Measurements from ENCODE around the gene TP63.

The TP63 gene

GRCh38 chr3:189897406-189897805, 266.2 kb downstream of the TP63 start:
- TF ChIP-seq CTCF (IDR thresholded peaks at IDR 0.05; ENCODE audit: insufficient read depth, low read length, missing control alignments), result no peak
- no peak overlapping the region for H3K4me3 ChIP-seq (ENCODE audit: low read depth, low read length)
- POLR2A ChIA-PET, result no interaction called here
- CTCF ChIA-PET, result interaction anchor here (0.6 kb wide), 2 partner anchors 12 to 60 kb away, joined by 3 read pairs; no protein-coding TSS in a partner anchor
- no peak for DNase-seq (ENCODE audit: low read depth, low spot score)

- TF ChIP-seq CTCF (IDR thresholded peaks at IDR 0.05; ENCODE audit: insufficient read depth, low read length, missing control alignments), result no peak
- CTCF ChIA-PET, result interaction anchor here (1.1 kb wide), 1 partner anchor 14 kb away, joined by 3 read pairs; no protein-coding TSS in a partner anchor
- POLR2A ChIA-PET, result no interaction called here
- no peak overlapping the region for H3K4me3 ChIP-seq (ENCODE audit: low read depth, low read length)
- no peak for DNase-seq (ENCODE audit: low read depth, low spot score)
Observed at GRCh38 chr3:189898559-189899153, 267.5 kb downstream of the TP63 start.

DNA sequence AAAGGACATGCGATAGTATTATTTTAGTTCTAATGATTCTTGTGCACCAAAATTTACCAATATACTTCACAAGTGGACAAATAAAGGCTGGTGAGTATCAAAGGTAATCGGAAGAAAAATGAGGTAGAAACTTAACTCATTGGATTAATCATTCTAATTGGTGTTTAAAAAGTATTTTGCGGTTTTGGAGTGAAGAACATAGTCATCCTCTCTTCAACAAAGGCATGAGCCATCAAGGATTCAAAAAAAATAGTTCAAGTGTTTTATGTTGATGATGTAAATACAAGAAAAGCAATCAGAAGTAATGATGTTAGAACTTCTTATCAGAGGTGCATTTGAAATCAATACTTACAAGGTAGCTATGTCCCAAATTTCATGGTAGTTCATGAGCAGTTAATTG, 268.0 kb downstream of the TP63 start:
- no peak for TF ChIP-seq CTCF (IDR thresholded peaks at IDR 0.05; ENCODE audit: insufficient read depth, low read length, missing control alignments)
- POLR2A ChIA-PET, result no interaction called here
- no peak for DNase-seq (ENCODE audit: low read depth, low spot score)
- H3K4me3 ChIP-seq (ENCODE audit: low read depth, low read length), result no peak overlapping the region
- CTCF ChIA-PET, result interaction anchor here (1.1 kb wide), 1 partner anchor 13 kb away, joined by 3 read pairs; no protein-coding TSS in a partner anchor

DNA sequence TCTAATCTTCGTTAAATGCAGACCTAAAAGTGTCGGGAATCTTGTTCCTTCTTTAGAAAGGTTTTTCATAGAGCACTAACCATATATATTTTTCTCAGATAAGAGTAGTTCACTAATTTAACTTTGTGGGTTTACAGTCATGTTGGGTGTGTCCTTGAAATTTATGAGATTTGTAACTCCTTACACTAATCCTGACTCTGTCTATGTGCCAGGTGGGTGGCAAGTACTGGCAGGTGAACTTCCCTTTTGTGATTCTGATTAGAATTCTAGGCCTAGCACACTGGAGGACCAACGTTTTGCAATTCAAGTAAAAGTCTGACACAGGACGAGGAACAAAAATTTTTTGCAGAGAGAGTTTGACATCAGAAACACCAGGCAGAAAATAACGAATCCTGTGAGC, 269.4 kb downstream of the TP63 start:
- no peak for DNase-seq (ENCODE audit: low read depth, low spot score)
- H3K4me3 ChIP-seq (ENCODE audit: low read depth, low read length), result no peak overlapping the region
- CTCF ChIA-PET, result no interaction called here
- POLR2A ChIA-PET, result no interaction called here
- TF ChIP-seq CTCF (IDR thresholded peaks at IDR 0.05; ENCODE audit: insufficient read depth, low read length, missing control alignments), result no peak

DNA sequence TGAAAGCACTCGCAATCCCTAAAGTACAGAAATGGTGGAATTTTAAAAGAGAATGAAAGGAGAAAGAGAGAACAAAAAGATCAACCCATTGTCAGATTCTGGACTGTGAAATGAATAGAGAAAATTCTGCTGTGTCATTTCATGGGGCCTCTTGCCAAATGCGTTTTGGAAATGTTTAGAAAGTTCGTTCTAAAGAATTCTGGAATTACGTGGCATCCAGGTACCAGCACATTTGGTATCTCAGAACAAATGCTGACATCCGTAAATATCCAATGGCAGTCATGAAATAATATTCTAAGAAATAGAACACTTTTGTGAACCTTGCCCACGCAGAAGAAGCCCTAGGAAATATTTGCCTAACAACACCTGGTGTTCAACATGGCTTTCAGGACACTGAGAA, 270.3 kb downstream of the TP63 start:
- no peak for DNase-seq (ENCODE audit: low read depth, low spot score)
- no peak overlapping the region for H3K4me3 ChIP-seq (ENCODE audit: low read depth, low read length)
- no peak for TF ChIP-seq CTCF (IDR thresholded peaks at IDR 0.05; ENCODE audit: insufficient read depth, low read length, missing control alignments)
- ChIA-PET POLR2A (no interaction called here), CTCF (no interaction called here)

GRCh38 chr3:189902230-189903186, 271.3 kb downstream of the TP63 start:
- CTCF ChIA-PET, result no interaction called here
- POLR2A ChIA-PET, result no interaction called here
- DNase-seq (ENCODE audit: low read depth, low spot score), result no peak
- no peak overlapping the region for H3K4me3 ChIP-seq (ENCODE audit: low read depth, low read length)
- TF ChIP-seq CTCF (IDR thresholded peaks at IDR 0.05; ENCODE audit: insufficient read depth, low read length, missing control alignments), result no peak

Measured in AG04449 (cell line).